Hepatocyte (in vitro differentiated cells): ENCODE data around the gene DEUP1.

Source experiments
- CTCF ChIP-seq: fragments of 200-600 bp; sonication (generic); IDR thresholded peaks from 2 replicates; pipeline ENCODE4 v1.5.1; 2016; ENCODE audit warnings: antibody characterized with exemption, mild to moderate bottlenecking; ENCODE audit not compliant: poor library complexity
- EZH2 ChIP-seq: fragments of 200-600 bp; sonication (generic); IDR thresholded peaks from 2 replicates; pipeline ENCODE4 v1.6.1; 2016; ENCODE audit warnings: antibody characterized with exemption, mild to moderate bottlenecking, borderline replicate concordance

- TF ChIP-seq EZH2 (no peak), CTCF (no peak)
These were observed 34.5 kb upstream of the DEUP1 start for GRCh38 chr11:93295921-93296575.
